ENCODE results near the gene HS6ST2.

HS6ST2 gene

GRCh38 chrX:132757066-132757623 lies 201.3 kb downstream of the HS6ST2 start:
- H3K9me3 Mint-ChIP-seq = no peaks in the 10 kb centered on the region
- no peak overlapping the region for H3K27ac Mint-ChIP-seq
- H3K36me3 Mint-ChIP-seq (ENCODE audit: low read depth) = no peaks in the 10 kb centered on the region
- no peaks in the 10 kb centered on the region for H3K27me3 Mint-ChIP-seq
- H3K4me1 Mint-ChIP-seq (ENCODE audit: low read depth) = no peaks in the 10 kb centered on the region
- no peak overlapping the region for H3K4me3 Mint-ChIP-seq

- Mint-ChIP-seq H3K27ac (no peak overlapping the region), H3K27me3 (no peaks in the 10 kb centered on the region), H3K36me3 (ENCODE audit: low read depth) (no peaks in the 10 kb centered on the region), H3K4me1 (ENCODE audit: low read depth) (no peaks in the 10 kb centered on the region), H3K9me3 (no peaks in the 10 kb centered on the region), H3K4me3 (no peak overlapping the region)
Observed at GRCh38 chrX:132756439-132756838, 202.0 kb downstream of the HS6ST2 start.

- Mint-ChIP-seq H3K9me3 (no peaks in the 10 kb centered on the region), H3K27me3 (no peaks in the 10 kb centered on the region), H3K4me3 (no peak overlapping the region), H3K4me1 (ENCODE audit: low read depth) (peaks cover 3% of the 10 kb centered on the region), H3K36me3 (ENCODE audit: low read depth) (no peaks in the 10 kb centered on the region), H3K27ac (no peak overlapping the region)
Observed at GRCh38 chrX:132751063-132751690, 207.3 kb downstream of the HS6ST2 start.

GRCh38 chrX:132750331-132751062 lies 207.9 kb downstream of the HS6ST2 start:
- Mint-ChIP-seq H3K27ac (no peak overlapping the region), H3K4me3 (no peak overlapping the region), H3K9me3 (no peaks in the 10 kb centered on the region), H3K36me3 (ENCODE audit: low read depth) (no peaks in the 10 kb centered on the region), H3K4me1 (ENCODE audit: low read depth) (peaks cover 3% of the 10 kb centered on the region), H3K27me3 (no peaks in the 10 kb centered on the region)

- Mint-ChIP-seq H3K9me3 (no peaks in the 10 kb centered on the region), H3K4me3 (no peak overlapping the region), H3K27ac (no peak overlapping the region), H3K27me3 (no peaks in the 10 kb centered on the region), H3K36me3 (ENCODE audit: low read depth) (no peaks in the 10 kb centered on the region), H3K4me1 (ENCODE audit: low read depth) (peaks cover 3% of the 10 kb centered on the region)
Observed at GRCh38 chrX:132749406-132749805, 209.0 kb downstream of the HS6ST2 start.

GRCh38 chrX:132748909-132749308 lies 209.5 kb downstream of the HS6ST2 start:
- no peak overlapping the region for H3K4me3 Mint-ChIP-seq

GRCh38 chrX:132748268-132748667 lies 210.2 kb downstream of the HS6ST2 start:
- no peaks in the 10 kb centered on the region for H3K27me3 Mint-ChIP-seq

More at GRCh38 chrX:132748909-132749308, 209.5 kb downstream of the HS6ST2 start:
- no peaks in the 10 kb centered on the region for H3K27me3 Mint-ChIP-seq
- no peaks in the 10 kb centered on the region for H3K9me3 Mint-ChIP-seq
- H3K27ac Mint-ChIP-seq = no peak overlapping the region
- H3K4me1 Mint-ChIP-seq (ENCODE audit: low read depth) = peaks cover 3% of the 10 kb centered on the region
- H3K36me3 Mint-ChIP-seq (ENCODE audit: low read depth) = no peaks in the 10 kb centered on the region

GRCh38 chrX:132745593-132745992 lies 212.8 kb downstream of the HS6ST2 start:
- H3K27me3 Mint-ChIP-seq = no peaks in the 10 kb centered on the region
- H3K4me1 Mint-ChIP-seq (ENCODE audit: low read depth) = peaks cover 11% of the 10 kb centered on the region
- no peaks in the 10 kb centered on the region for H3K36me3 Mint-ChIP-seq (ENCODE audit: low read depth)

More at GRCh38 chrX:132748268-132748667, 210.2 kb downstream of the HS6ST2 start:
- Mint-ChIP-seq H3K9me3 (no peaks in the 10 kb centered on the region), H3K36me3 (ENCODE audit: low read depth) (no peaks in the 10 kb centered on the region), H3K4me3 (no peak overlapping the region), H3K4me1 (ENCODE audit: low read depth) (peaks cover 3% of the 10 kb centered on the region), H3K27ac (no peak overlapping the region)

GRCh38 chrX:132744470-132744869 lies 214.0 kb downstream of the HS6ST2 start:
- Mint-ChIP-seq H3K27me3 (no peaks in the 10 kb centered on the region), H3K4me3 (no peak overlapping the region), H3K9me3 (no peaks in the 10 kb centered on the region), H3K4me1 (ENCODE audit: low read depth) (peaks cover 11% of the 10 kb centered on the region), H3K36me3 (ENCODE audit: low read depth) (no peaks in the 10 kb centered on the region), H3K27ac (no peak overlapping the region)

More at GRCh38 chrX:132745593-132745992, 212.8 kb downstream of the HS6ST2 start:
- H3K27ac Mint-ChIP-seq = no peak overlapping the region
- H3K4me3 Mint-ChIP-seq = no peak overlapping the region
- H3K9me3 Mint-ChIP-seq = no peaks in the 10 kb centered on the region

GRCh38 chrX:132743086-132743485 lies 215.3 kb downstream of the HS6ST2 start:
- Mint-ChIP-seq H3K4me1 (ENCODE audit: low read depth) (peaks cover 21% of the 10 kb centered on the region), H3K4me3 (no peak overlapping the region), H3K27ac (no peak overlapping the region), H3K36me3 (ENCODE audit: low read depth) (no peaks in the 10 kb centered on the region), H3K27me3 (no peaks in the 10 kb centered on the region), H3K9me3 (no peaks in the 10 kb centered on the region)

GRCh38 chrX:132742246-132742645 lies 216.2 kb downstream of the HS6ST2 start:
- H3K27ac Mint-ChIP-seq = no peak overlapping the region
- no peak overlapping the region for H3K4me3 Mint-ChIP-seq
- H3K36me3 Mint-ChIP-seq (ENCODE audit: low read depth) = no peaks in the 10 kb centered on the region
- no peaks in the 10 kb centered on the region for H3K9me3 Mint-ChIP-seq
- no peaks in the 10 kb centered on the region for H3K27me3 Mint-ChIP-seq
- H3K4me1 Mint-ChIP-seq (ENCODE audit: low read depth) = peaks cover 27% of the 10 kb centered on the region

- Mint-ChIP-seq H3K9me3 (no peaks in the 10 kb centered on the region), H3K27me3 (no peaks in the 10 kb centered on the region), H3K4me1 (ENCODE audit: low read depth) (peaks cover 27% of the 10 kb centered on the region), H3K27ac (no peak overlapping the region), H3K4me3 (no peak overlapping the region), H3K36me3 (ENCODE audit: low read depth) (no peaks in the 10 kb centered on the region)
Observed at GRCh38 chrX:132741689-132742088, 216.7 kb downstream of the HS6ST2 start.

GRCh38 chrX:132740316-132741123 lies 217.9 kb downstream of the HS6ST2 start:
- H3K4me3 Mint-ChIP-seq = no peak overlapping the region

GRCh38 chrX:132738951-132739350 lies 219.5 kb downstream of the HS6ST2 start:
- Mint-ChIP-seq H3K9me3 (no peaks in the 10 kb centered on the region), H3K4me3 (no peak overlapping the region), H3K27ac (no peak overlapping the region), H3K4me1 (ENCODE audit: low read depth) (peaks cover 27% of the 10 kb centered on the region), H3K27me3 (no peaks in the 10 kb centered on the region), H3K36me3 (ENCODE audit: low read depth) (no peaks in the 10 kb centered on the region)

More at GRCh38 chrX:132740316-132741123, 217.9 kb downstream of the HS6ST2 start:
- Mint-ChIP-seq H3K27ac (no peak overlapping the region), H3K27me3 (no peaks in the 10 kb centered on the region), H3K36me3 (ENCODE audit: low read depth) (no peaks in the 10 kb centered on the region), H3K9me3 (no peaks in the 10 kb centered on the region), H3K4me1 (ENCODE audit: low read depth) (peaks cover 27% of the 10 kb centered on the region)

GRCh38 chrX:132737743-132738142 lies 220.7 kb downstream of the HS6ST2 start:
- Mint-ChIP-seq H3K9me3 (no peaks in the 10 kb centered on the region), H3K27ac (no peak overlapping the region), H3K4me1 (ENCODE audit: low read depth) (peaks cover 26% of the 10 kb centered on the region), H3K36me3 (ENCODE audit: low read depth) (no peaks in the 10 kb centered on the region), H3K27me3 (no peaks in the 10 kb centered on the region), H3K4me3 (no peak overlapping the region)
